K562 (cell line): ENCODE data around the gene COLQ. TPM values are rescaled to one million over a fixed set of nuclear protein-coding genes. Genes with fewer than 3 reads are reported as not detected.

Experiments
- ZNF318 ChIP-seq, 2 experiments: fragments of 450-650 bp; IDR thresholded peaks; 2 replicates each; pipeline ENCODE4 v1.6.1; 2016; ENCODE audit warnings: mild to moderate bottlenecking in 2 of 2, borderline replicate concordance in 1 of 2, low read depth in 1 of 2, moderate library complexity in 1 of 2
- polyA plus RNA-seq, 8 experiments: library from polyadenylated mRNA; depleted of rRNA in 4 of 8; stranded (reverse) in 5 of 8; unstranded in 3 of 8; fragments of >200 nt; fragmentation: Nextera tagmentation in 2 of 8; fragmentation: Illumina TruSeq in 1 of 8; extraction: Ambion mirVana in 2 of 8; extraction: Trizol in 1 of 8; gene quantifications; 2 replicates each; pipeline versions ENCODE4 v1.2.1 to v1.2.3, GENCODE V29; 2011 to 2014; ENCODE audit warnings: inconsistent platforms in 1 of 8, missing spikeins in 1 of 8
- total RNA-seq, 7 experiments: library from RNA; depleted of rRNA in 6 of 7; stranded (reverse); fragments of >200 nt in 6 of 7; fragmentation: Illumina TruSeq in 2 of 7; extraction: Trizol in 2 of 7; gene quantifications; 2 replicates each; pipeline versions ENCODE4 v1.2.1 to v1.2.3, GENCODE V29; 2011 to 2021; ENCODE audit warnings: low replicate concordance in 1 of 7

Gene COLQ
- total and polyA plus RNA-seq, 9 of the 15 experiments (the other 6 are each of a cell fraction or from before 2014, with no cell fraction given), result 0.04 to 0.36 (median 0.27) TPM; not detected in 4

DNA sequence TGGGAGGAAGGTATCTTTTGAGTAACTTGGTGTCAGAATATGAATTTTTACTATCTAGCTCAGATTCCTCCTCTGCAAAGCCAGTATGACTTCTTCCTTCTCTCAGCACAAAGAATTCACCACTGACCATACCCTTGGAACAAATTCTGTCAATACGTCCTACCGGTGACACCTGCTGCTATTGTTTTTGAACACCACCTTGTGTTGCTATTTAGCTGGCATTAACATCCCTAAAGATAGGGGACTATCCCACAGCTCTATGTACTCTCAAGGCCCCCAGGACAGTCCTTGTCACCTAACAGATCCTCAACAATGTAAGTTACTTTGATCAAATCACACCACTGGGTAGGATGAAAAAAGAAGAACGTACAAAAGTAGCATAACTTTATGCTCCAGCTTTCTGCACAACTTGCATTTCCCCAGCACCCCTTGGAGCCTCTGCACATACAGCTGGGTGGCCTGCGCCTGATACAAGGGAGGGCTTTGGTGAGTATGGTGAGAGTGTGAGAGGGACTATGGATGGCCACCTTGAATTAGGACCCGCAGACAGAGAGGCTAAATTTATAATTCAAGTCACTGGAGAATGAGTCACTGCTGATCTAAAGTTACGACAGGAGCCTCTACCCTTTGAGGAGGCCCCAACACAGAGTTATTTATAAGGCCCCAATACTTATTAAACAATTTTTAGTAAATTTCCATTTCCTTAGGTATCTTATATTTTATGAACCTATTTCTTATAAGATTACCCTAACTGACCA, 2.3 kb upstream of the COLQ start (continued):
- no peak for TF ChIP-seq ZNF318 (IDR thresholded peaks at IDR 0.05; ENCODE audit: borderline replicate concordance in 1 of 2, low read depth in 1 of 2)
